GM21717 (cell line): Measurements from ENCODE around the gene GRIN1.

Experiments used
- ATAC-seq: cut with Tn5 transposase; IDR thresholded peaks from one replicate; pipeline ENCODE4 v1.9.1; 2021; ENCODE audit warnings: mild to moderate bottlenecking, moderate library complexity; ENCODE audit not compliant: unreplicated experiment

GRIN1 gene

GRCh38 chr9:137205126-137206069, 66.4 kb downstream of the GRIN1 start, which contains the start of the genes NDOR1 and TMEM203:
Gene NDOR1 (plus strand): TSS chr9:137205700. CDS start chr9:137205778, 78 bp downstream.
Gene TMEM203 (minus strand): TSS chr9:137205648. CDS start chr9:137205414, 234 bp downstream.
- no peak for ATAC-seq

GRCh38 chr9:137206602-137207001, 67.6 kb downstream of the GRIN1 start:
- ATAC-seq: no peak

GRCh38 chr9:137211532-137211931, 72.6 kb downstream of the GRIN1 start:
- ATAC-seq: no peak

- no peak for ATAC-seq
Observed at GRCh38 chr9:137212520-137212919, 73.6 kb downstream of the GRIN1 start.

GRCh38 chr9:137213160-137214060, 74.5 kb downstream of the GRIN1 start:
- ATAC-seq: no peak

GRCh38 chr9:137214620-137215019, 75.7 kb downstream of the GRIN1 start:
- ATAC-seq: no peak

GRCh38 chr9:137215196-137215986, 76.4 kb downstream of the GRIN1 start:
- ATAC-seq: no peak

- no peak for ATAC-seq
Observed at GRCh38 chr9:137216188-137216965, 77.4 kb downstream of the GRIN1 start.

GRCh38 chr9:137217276-137218211, 78.6 kb downstream of the GRIN1 start:
- no peak for ATAC-seq

GRCh38 chr9:137218212-137218753, 79.3 kb downstream of the GRIN1 start:
- ATAC-seq: no peak
